ENCODE data around the gene PMEPA1. TPM values are rescaled to one million over a fixed set of nuclear protein-coding genes. Genes with fewer than 3 reads are reported as not detected.
A peak's percentile ranks its signal among the peaks of the same experiment; 100 is the strongest.

Gene PMEPA1
- total RNA-seq, 1 experiment from 2014 or later = 1,302 TPM

- Mint-ChIP-seq H3K4me1 (ENCODE audit: low read depth, unreplicated experiment) (peaks cover 9% of the 10 kb centered on the region), H3K36me3 (ENCODE audit: insufficient read depth, unreplicated experiment) (no peaks in the 10 kb centered on the region), H3K9me3 (ENCODE audit: low read depth, unreplicated experiment) (no peaks in the 10 kb centered on the region), H3K27me3 (ENCODE audit: unreplicated experiment) (peaks cover 37% of the 10 kb centered on the region), H3K27ac (ENCODE audit: unreplicated experiment) (no peak overlapping the region), H3K4me3 (ENCODE audit: low read depth, unreplicated experiment) (no peak overlapping the region)
- CTCF ChIA-PET = interaction anchor here (0.7 to 1.9 kb wide), 5 partner anchors 10 to 1020 kb away, joined by 3 to 16 read pairs (median 3); no protein-coding TSS in a partner anchor
- no TSS peak for BruUV-seq (replicated peaks)
- intact Hi-C loops (cut with micrococcal nuclease; ENCODE audit: unreplicated experiment) = no loop called here
- no peak for DNase-seq
- TF ChIP-seq, protein P1, sequence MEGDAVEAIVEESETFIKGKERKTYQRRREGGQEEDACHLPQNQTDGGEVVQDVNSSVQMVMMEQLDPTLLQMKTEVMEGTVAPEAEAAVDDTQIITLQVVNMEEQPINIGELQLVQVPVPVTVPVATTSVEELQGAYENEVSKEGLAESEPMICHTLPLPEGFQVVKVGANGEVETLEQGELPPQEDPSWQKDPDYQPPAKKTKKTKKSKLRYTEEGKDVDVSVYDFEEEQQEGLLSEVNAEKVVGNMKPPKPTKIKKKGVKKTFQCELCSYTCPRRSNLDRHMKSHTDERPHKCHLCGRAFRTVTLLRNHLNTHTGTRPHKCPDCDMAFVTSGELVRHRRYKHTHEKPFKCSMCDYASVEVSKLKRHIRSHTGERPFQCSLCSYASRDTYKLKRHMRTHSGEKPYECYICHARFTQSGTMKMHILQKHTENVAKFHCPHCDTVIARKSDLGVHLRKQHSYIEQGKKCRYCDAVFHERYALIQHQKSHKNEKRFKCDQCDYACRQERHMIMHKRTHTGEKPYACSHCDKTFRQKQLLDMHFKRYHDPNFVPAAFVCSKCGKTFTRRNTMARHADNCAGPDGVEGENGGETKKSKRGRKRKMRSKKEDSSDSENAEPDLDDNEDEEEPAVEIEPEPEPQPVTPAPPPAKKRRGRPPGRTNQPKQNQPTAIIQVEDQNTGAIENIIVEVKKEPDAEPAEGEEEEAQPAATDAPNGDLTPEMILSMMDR (IDR thresholded peaks at IDR 0.05; ENCODE audit: unreplicated experiment) = no peak
Observed at GRCh38 chr20:57612436-57612835, 97.4 kb downstream of the PMEPA1 start.

- Mint-ChIP-seq H3K9me3 (ENCODE audit: low read depth, unreplicated experiment) (no peaks in the 10 kb centered on the region), H3K27ac (ENCODE audit: unreplicated experiment) (no peak overlapping the region), H3K27me3 (ENCODE audit: unreplicated experiment) (peaks cover 44% of the 10 kb centered on the region), H3K4me3 (ENCODE audit: low read depth, unreplicated experiment) (no peak overlapping the region), H3K36me3 (ENCODE audit: insufficient read depth, unreplicated experiment) (no peaks in the 10 kb centered on the region), H3K4me1 (ENCODE audit: low read depth, unreplicated experiment) (peaks cover 2% of the 10 kb centered on the region)
- intact Hi-C loops (cut with micrococcal nuclease; ENCODE audit: unreplicated experiment) = no loop called here
- CTCF ChIA-PET = interaction anchor here (0.7 to 1.9 kb wide), 5 partner anchors 10 to 1021 kb away, joined by 3 to 16 read pairs (median 3); no protein-coding TSS in a partner anchor
- TF ChIP-seq, protein P1 (IDR thresholded peaks at IDR 0.05; ENCODE audit: unreplicated experiment) = no peak
- no peak for DNase-seq
- no TSS peak for BruUV-seq (replicated peaks)
Observed at GRCh38 chr20:57611586-57612311, 98.1 kb downstream of the PMEPA1 start.

GRCh38 chr20:57610261-57610952 is 99.4 kb downstream of the PMEPA1 start:
- Mint-ChIP-seq H3K27me3 (ENCODE audit: unreplicated experiment) (peaks cover 57% of the 10 kb centered on the region), H3K27ac (ENCODE audit: unreplicated experiment) (no peak overlapping the region), H3K36me3 (ENCODE audit: insufficient read depth, unreplicated experiment) (no peaks in the 10 kb centered on the region), H3K9me3 (ENCODE audit: low read depth, unreplicated experiment) (no peaks in the 10 kb centered on the region), H3K4me3 (ENCODE audit: low read depth, unreplicated experiment) (no peak overlapping the region), H3K4me1 (ENCODE audit: low read depth, unreplicated experiment) (no peaks in the 10 kb centered on the region)
- CTCF ChIA-PET = interaction anchor here (0.6 to 1.2 kb wide), 3 partner anchors 8 to 20 kb away, joined by 3 read pairs; no protein-coding TSS in a partner anchor
- intact Hi-C loops (cut with micrococcal nuclease; ENCODE audit: unreplicated experiment) = no loop called here
- no peak for DNase-seq
- TF ChIP-seq, protein P1 (IDR thresholded peaks at IDR 0.05; ENCODE audit: unreplicated experiment) = no peak
- no TSS peak for BruUV-seq (replicated peaks)

GRCh38 chr20:57609842-57610167 is 100.0 kb downstream of the PMEPA1 start:
- peaks cover 59% of the 10 kb centered on the region for H3K27me3 Mint-ChIP-seq (ENCODE audit: unreplicated experiment)
- H3K9me3 Mint-ChIP-seq (ENCODE audit: low read depth, unreplicated experiment) = no peaks in the 10 kb centered on the region
- no peak for DNase-seq
- CTCF ChIA-PET = interaction anchor here (0.8 to 1.2 kb wide), 2 partner anchors 8 to 11 kb away, joined by 3 read pairs; no protein-coding TSS in a partner anchor
- TF ChIP-seq, protein P1 (IDR thresholded peaks at IDR 0.05; ENCODE audit: unreplicated experiment) = peak; percentile 11
- H3K27ac Mint-ChIP-seq (ENCODE audit: unreplicated experiment) = no peak overlapping the region
- no TSS peak for BruUV-seq (replicated peaks)
- no peaks in the 10 kb centered on the region for H3K4me1 Mint-ChIP-seq (ENCODE audit: low read depth, unreplicated experiment)
- H3K4me3 Mint-ChIP-seq (ENCODE audit: low read depth, unreplicated experiment) = no peak overlapping the region
- H3K36me3 Mint-ChIP-seq (ENCODE audit: insufficient read depth, unreplicated experiment) = no peaks in the 10 kb centered on the region
- intact Hi-C loops (cut with micrococcal nuclease; ENCODE audit: unreplicated experiment) = no loop called here
